ENCODE data around the gene IMMT. TPM values are rescaled to one million over a fixed set of nuclear protein-coding genes. Genes with fewer than 3 reads are reported as not detected.
"Not testable (repeated sequence)": the region's sequence is repeated elsewhere in the genome, so short reads cannot be mapped to it uniquely, and the experiment has no call there.

IMMT gene
- total RNA-seq (100 to 1,000 TPM; 180 to 315 (median 231) TPM), polyA plus RNA-seq (100 to 1,000 TPM in 1 of 2 donors, 10 to 100 TPM in 1; 62.0 to 169 TPM)
- long read RNA-seq, donor 1, partial matches to known transcripts = 10 of 49 reads
- long read RNA-seq, donor 1, other reads (novel, unspliced or antisense) = 38 of 49 reads
- long read RNA-seq, donor 2, partial matches to known transcripts = 15 of 64 reads
- long read RNA-seq, donor 2, other reads (novel, unspliced or antisense) = 49 of 64 reads
- long read RNA-seq, donor 3, partial matches to known transcripts = 3 of 40 reads
- long read RNA-seq, donor 3, other reads (novel, unspliced or antisense) = 37 of 40 reads

DNA sequence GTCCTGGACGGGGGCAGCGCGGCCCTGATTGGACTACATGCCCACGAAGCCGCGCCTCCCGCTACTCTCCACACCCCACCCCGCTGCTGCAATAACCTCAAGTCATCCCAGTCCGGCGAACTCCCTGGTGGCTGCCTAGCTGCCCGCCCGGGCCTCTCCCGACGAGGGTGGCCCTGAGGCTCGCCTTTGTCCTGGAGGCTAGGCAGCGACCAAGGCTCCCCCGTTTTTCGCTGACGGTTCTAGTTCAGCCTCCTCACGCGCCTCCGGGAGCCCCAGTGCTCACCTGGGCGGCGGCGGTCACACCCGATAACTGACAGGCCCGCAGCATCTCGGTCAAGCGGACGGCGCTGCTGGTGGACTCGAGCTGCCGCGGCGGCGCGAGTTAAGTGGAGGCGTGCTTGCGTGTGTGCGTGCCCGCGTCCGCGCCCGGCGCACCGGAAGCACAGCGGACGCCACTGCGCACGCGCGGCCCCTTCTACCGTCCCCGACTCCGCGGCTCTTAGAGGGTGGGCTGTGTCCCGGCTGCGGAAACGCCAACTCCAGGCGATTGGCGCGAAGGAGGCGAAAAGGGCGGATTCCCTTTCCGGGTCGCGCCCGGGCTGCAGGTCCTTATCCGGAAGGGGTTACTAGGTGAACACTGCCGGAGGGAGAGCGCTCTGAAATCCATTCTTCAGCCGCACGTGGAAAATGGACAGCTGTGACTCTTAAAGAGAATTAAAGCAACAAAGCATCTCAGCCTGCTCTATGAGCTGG, at the start of gene IMMT:
TSS of gene IMMT (minus strand) at position 408 of the 753 bp plus-strand sequence. CDS start at position 328, 80 bp downstream.
- no peaks in the 10 kb centered on the region for H3K27me3 ChIP-seq
- H3K4me3 ChIP-seq = peak within 1 kb of the TSS; percentile 65 to 98 (median 85)
- ATAC-seq = peak; percentile 92 to 96 (median 94)
- intact Hi-C loops (cut with DNase I) = loop anchor here in 5 of 10 donors (5.0 to 10.0 kb wide), 3 partner anchors 247 to 430 kb away; partner anchors contain the start of genes KDM3A (in 4 of the 5) and RNF103 (in 1 of the 5)
- peak within 1 kb of the TSS; percentile 94 to 100 (median 98) for H3K27ac ChIP-seq
- WGBS, 4 donors = 0% methylated on average over 24 to 74 of the region's 74 CpGs
- peak; percentile 97 to 99 (median 98) for DNase-seq
- peaks cover 0 to 16% (median 2%) of the 10 kb centered on the region in 9 donors for H3K36me3 ChIP-seq
- peaks cover under 1 to 66% (median 49%) of the 10 kb centered on the region in 12 donors for H3K4me1 ChIP-seq
- H3K9me3 ChIP-seq = no peaks in the 10 kb centered on the region
- TF ChIP-seq POLR2A (IDR thresholded peaks at IDR 0.05) (peak in 1 of 2 donors; percentile 72), CTCF (IDR thresholded peaks at IDR 0.05) (no peak)

GRCh38 chr2:86244781-86245180, 49.5 kb upstream of the IMMT start:
- not testable (repeated sequence) for ATAC-seq
- peaks cover 0 to 24% (median 9%) of the 10 kb centered on the region in 12 donors for H3K4me1 ChIP-seq
- H3K27ac ChIP-seq = peak overlapping the region in 1 of 12 donors; percentile 45

GRCh38 chr2:86243950-86244733, 48.9 kb upstream of the IMMT start:
- TF ChIP-seq POLR2A (IDR thresholded peaks at IDR 0.05) (no peak), CTCF (IDR thresholded peaks at IDR 0.05) (peak in 1 of 12 donors; percentile 21)
- DNase-seq = no peak
- intact Hi-C loops (cut with DNase I) = no loop called here
- Histone ChIP-seq H3K4me3 (no peak overlapping the region), H3K27me3 (no peaks in the 10 kb centered on the region), H3K9me3 (peaks cover 0 to 6% (median 0%) of the 10 kb centered on the region in 12 donors), H3K27ac (peak overlapping the region in 1 of 12 donors; percentile 45), H3K36me3 (peaks cover 0 to 3% (median 0%) of the 10 kb centered on the region in 9 donors), H3K4me1 (peaks cover 0 to 21% (median 6%) of the 10 kb centered on the region in 12 donors)
- ATAC-seq = no peak
- 77 to 87% (median 80%) methylated on average over 5 of the region's 5 CpGs for WGBS, 4 donors

More at GRCh38 chr2:86244781-86245180, 49.5 kb upstream of the IMMT start:
- H3K9me3 ChIP-seq; intact Hi-C loops (cut with DNase I); DNase-seq; H3K4me3 ChIP-seq; H3K27me3 ChIP-seq; H3K36me3 ChIP-seq: not testable (repeated sequence)
- 93 to 97% (median 94%) methylated on average over 5 of the region's 5 CpGs for WGBS, 4 donors

DNA sequence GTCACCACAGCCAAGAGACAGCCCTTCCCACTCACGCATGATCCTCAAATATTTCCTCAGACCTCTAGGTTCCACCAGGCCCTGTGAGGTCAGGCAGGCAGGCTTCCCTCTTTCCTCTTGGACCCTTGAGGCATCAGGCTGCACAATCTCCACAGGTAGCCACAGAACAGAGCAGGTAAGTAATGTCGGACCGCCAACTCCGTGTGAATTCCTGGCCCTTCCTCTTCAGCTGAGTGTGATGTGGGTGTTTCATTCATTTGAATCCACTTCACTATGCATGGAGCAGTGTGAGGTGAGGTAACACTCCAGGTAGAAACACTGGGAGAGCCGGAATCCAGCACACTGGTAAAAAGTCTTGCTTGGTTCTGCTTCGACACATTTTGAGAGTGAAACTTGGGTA, 48.0 kb upstream of the IMMT start:
- TF ChIP-seq CTCF (IDR thresholded peaks at IDR 0.05) (no peak), POLR2A (IDR thresholded peaks at IDR 0.05) (no peak)
- Histone ChIP-seq H3K9me3 (peaks cover 0 to 6% (median 0%) of the 10 kb centered on the region in 12 donors), H3K27ac (peak overlapping the region in 1 of 12 donors; percentile 45), H3K27me3 (no peaks in the 10 kb centered on the region), H3K4me3 (no peak overlapping the region), H3K4me1 (peaks cover 0 to 28% (median 6%) of the 10 kb centered on the region in 12 donors), H3K36me3 (peaks cover 0 to 3% (median 0%) of the 10 kb centered on the region in 9 donors)
- intact Hi-C loops (cut with DNase I) = no loop called here
- WGBS, 4 donors = 89 to 90% (median 90%) methylated on average over 6 of the region's 6 CpGs
- DNase-seq (no peak), ATAC-seq (no peak)
